ENCODE data around the gene RNF224.

Gene RNF224

GRCh38 chr9:137194388-137194787 is 32.9 kb upstream of the RNF224 start:
- Histone ChIP-seq H3K79me2 (ENCODE audit: insufficient read depth, low read length) (peaks cover 20% of the 10 kb centered on the region), H3K27ac (ENCODE audit: low read length) (no peak overlapping the region)

GRCh38 chr9:137194909-137195308 is 32.4 kb upstream of the RNF224 start:
- H3K4me1 ChIP-seq (ENCODE audit: insufficient read depth, low read length) = peaks cover 36% of the 10 kb centered on the region
- H3K9me3 ChIP-seq (ENCODE audit: insufficient read depth, low read length, severe bottlenecking) = no peaks in the 10 kb centered on the region
- ATAC-seq (ENCODE audit: insufficient read depth, low read depth) (no peak), DNase-seq (no peak)
- H4K20me1 ChIP-seq (ENCODE audit: insufficient read depth, low read length) = peaks cover 34% of the 10 kb centered on the region
- H3K4me3 ChIP-seq (ENCODE audit: low read depth in 1 of 2, low read length in 2 of 2) = no peak overlapping the region
- H3K9ac ChIP-seq (ENCODE audit: low read depth, low read length) = no peak overlapping the region
- no peaks in the 10 kb centered on the region for H3K27me3 ChIP-seq (ENCODE audit: insufficient read depth, low read length, poor library complexity)
- H2AFZ ChIP-seq (ENCODE audit: low read depth, low read length) = no peak overlapping the region
- H3K79me2 ChIP-seq (ENCODE audit: insufficient read depth, low read length) = peaks cover 15% of the 10 kb centered on the region; the same call in 1 of the 2 replicates
- no peak overlapping the region for H3K27ac ChIP-seq (ENCODE audit: low read length)
- no peak for TF ChIP-seq CTCF (IDR thresholded peaks at IDR 0.05; ENCODE audit: borderline replicate concordance, extremely low read depth, low read length, poor library complexity, severe bottlenecking)
- no peak for TF ChIP-seq EZH2 (IDR thresholded peaks at IDR 0.05; ENCODE audit: borderline replicate concordance, low read depth, low read length, severe bottlenecking)
- peaks cover 16% of the 10 kb centered on the region for H3K36me3 ChIP-seq (ENCODE audit: insufficient read depth, low read length)
- H3K4me2 ChIP-seq (ENCODE audit: insufficient read depth, low read length) = no peak overlapping the region

More at GRCh38 chr9:137194388-137194787, 32.9 kb upstream of the RNF224 start:
- no peaks in the 10 kb centered on the region for H3K27me3 ChIP-seq (ENCODE audit: insufficient read depth, low read length, poor library complexity)
- no peak overlapping the region for H3K4me2 ChIP-seq (ENCODE audit: insufficient read depth, low read length)
- no peaks in the 10 kb centered on the region for H3K9me3 ChIP-seq (ENCODE audit: insufficient read depth, low read length, severe bottlenecking)
- no peak overlapping the region for H3K4me3 ChIP-seq (ENCODE audit: low read depth in 1 of 2, low read length in 2 of 2)
- H2AFZ ChIP-seq (ENCODE audit: low read depth, low read length) = no peak overlapping the region
- peaks cover 36% of the 10 kb centered on the region for H4K20me1 ChIP-seq (ENCODE audit: insufficient read depth, low read length)
- H3K4me1 ChIP-seq (ENCODE audit: insufficient read depth, low read length) = peaks cover 36% of the 10 kb centered on the region
- H3K36me3 ChIP-seq (ENCODE audit: insufficient read depth, low read length) = peaks cover 22% of the 10 kb centered on the region
- no peak for ATAC-seq (ENCODE audit: insufficient read depth, low read depth)
- DNase-seq = no peak
- no peak overlapping the region for H3K9ac ChIP-seq (ENCODE audit: low read depth, low read length)
- TF ChIP-seq EZH2 (IDR thresholded peaks at IDR 0.05; ENCODE audit: borderline replicate concordance, low read depth, low read length, severe bottlenecking) = no peak
- no peak for TF ChIP-seq CTCF (IDR thresholded peaks at IDR 0.05; ENCODE audit: borderline replicate concordance, extremely low read depth, low read length, poor library complexity, severe bottlenecking)

DNA sequence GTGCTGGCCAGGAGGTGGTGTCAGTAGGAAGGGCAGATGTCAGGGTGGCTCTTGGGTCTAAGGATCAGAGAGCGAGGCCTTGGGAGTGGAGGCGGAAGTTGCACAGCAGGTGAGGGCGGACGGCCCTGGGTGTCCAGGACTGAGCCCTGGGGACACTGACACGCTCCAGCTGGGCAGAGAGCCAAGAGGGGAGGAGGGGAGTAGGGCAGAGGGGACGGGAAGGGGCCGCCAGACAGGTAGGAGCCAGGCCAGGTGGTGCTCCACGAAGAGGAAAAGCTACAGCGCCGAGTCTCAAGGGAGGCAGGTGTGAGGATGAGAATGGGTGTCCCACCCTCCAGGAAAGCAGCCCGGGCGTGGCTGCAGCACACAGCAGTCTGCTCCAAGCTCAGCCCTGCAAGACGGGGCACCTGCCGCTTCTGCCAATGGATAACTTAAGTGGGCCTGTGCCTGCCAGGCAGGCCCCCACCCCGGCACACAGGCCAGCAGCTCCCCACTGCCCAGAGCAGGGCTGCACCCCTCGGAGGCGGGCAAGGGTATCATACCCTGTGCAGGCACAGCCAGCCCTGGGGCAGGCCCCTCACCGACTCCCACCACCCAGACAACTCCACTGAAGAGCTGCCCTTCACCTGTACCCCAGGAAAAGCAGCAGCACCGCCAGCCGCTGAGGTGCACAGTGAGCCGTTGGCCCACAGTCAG is 31.6 kb upstream of the RNF224 start:
- peaks cover 12% of the 10 kb centered on the region; the same call in 1 of the 2 replicates for H3K79me2 ChIP-seq (ENCODE audit: insufficient read depth, low read length)
- ATAC-seq (ENCODE audit: insufficient read depth, low read depth) = no peak
- DNase-seq = no peak
- H3K27ac ChIP-seq (ENCODE audit: low read length) = no peak overlapping the region
- H3K36me3 ChIP-seq (ENCODE audit: insufficient read depth, low read length) = peaks cover 9% of the 10 kb centered on the region
- no peak overlapping the region for H3K9ac ChIP-seq (ENCODE audit: low read depth, low read length)
- no peak overlapping the region for H3K4me3 ChIP-seq (ENCODE audit: low read depth in 1 of 2, low read length in 2 of 2)
- no peaks in the 10 kb centered on the region for H3K9me3 ChIP-seq (ENCODE audit: insufficient read depth, low read length, severe bottlenecking)
- peaks cover 27% of the 10 kb centered on the region for H4K20me1 ChIP-seq (ENCODE audit: insufficient read depth, low read length)
- H3K4me1 ChIP-seq (ENCODE audit: insufficient read depth, low read length) = peaks cover 29% of the 10 kb centered on the region
- TF ChIP-seq EZH2 (IDR thresholded peaks at IDR 0.05; ENCODE audit: borderline replicate concordance, low read depth, low read length, severe bottlenecking) (no peak), CTCF (IDR thresholded peaks at IDR 0.05; ENCODE audit: borderline replicate concordance, extremely low read depth, low read length, poor library complexity, severe bottlenecking) (no peak)
- no peak overlapping the region for H3K4me2 ChIP-seq (ENCODE audit: insufficient read depth, low read length)
- no peak overlapping the region for H2AFZ ChIP-seq (ENCODE audit: low read depth, low read length)
- no peaks in the 10 kb centered on the region for H3K27me3 ChIP-seq (ENCODE audit: insufficient read depth, low read length, poor library complexity)

All from DND-41 (cell line).